Measurements from ENCODE around the gene CRY1. TPM values are rescaled to one million over a fixed set of nuclear protein-coding genes. Genes with fewer than 3 reads are reported as not detected.

Gene CRY1
- polyA plus RNA-seq, 2 of the 4 experiments (the other 2 are of a cell fraction): 15.8 to 26.1 TPM

- ATAC-seq (no peak), FAIRE-seq (no peak), DNase-seq (ENCODE audit: low read depth in 1 of 2, low spot score in 1 of 2) (no peak)
- 40% methylated on average over 3 of the region's 3 CpGs for WGBS (ENCODE audit: missing lambda C conversion rate)
- no peak overlapping the region for H3K27ac ChIP-seq
- TF ChIP-seq SREBF2 (IDR thresholded peaks at IDR 0.05): no peak
- no peak for TF ChIP-seq MAZ (IDR thresholded peaks at IDR 0.05; ENCODE audit: borderline replicate concordance, low read depth, low read length)
- no peak for TF ChIP-seq ESRRA (IDR thresholded peaks at IDR 0.05; ENCODE audit: borderline replicate concordance, low read length)
- no peak for TF ChIP-seq MYC (IDR thresholded peaks at IDR 0.05; ENCODE audit: borderline replicate concordance, low read length)
- no peak for TF ChIP-seq NPAS2 (CRISPR knock-in tag; IDR thresholded peaks at IDR 0.05; ENCODE audit: borderline replicate concordance)
- TF ChIP-seq E2F6 (IDR thresholded peaks at IDR 0.05; ENCODE audit: borderline replicate concordance, low read depth): no peak
- TF ChIP-seq CHD4 (IDR thresholded peaks at IDR 0.05; ENCODE audit: borderline replicate concordance): no peak
- TF ChIP-seq BCL3 (IDR thresholded peaks at IDR 0.05): no peak
- no peak for TF ChIP-seq PHF8 (IDR thresholded peaks at IDR 0.05; ENCODE audit: borderline replicate concordance, low read depth)
- TF ChIP-seq RNF2 (IDR thresholded peaks at IDR 0.05; ENCODE audit: borderline replicate concordance, low read depth): no peak
- no peak for TF ChIP-seq FOSL2 (IDR thresholded peaks at IDR 0.05)
- TF ChIP-seq FOSL2 (CRISPR knock-in tag; IDR thresholded peaks at IDR 0.05): no peak
- no peak for TF ChIP-seq RFX5 (IDR thresholded peaks at IDR 0.05)
- TF ChIP-seq KDM5A (IDR thresholded peaks at IDR 0.05): no peak
- TF ChIP-seq EHF (CRISPR knock-in tag; IDR thresholded peaks at IDR 0.05): no peak
- TF ChIP-seq USF2 (IDR thresholded peaks at IDR 0.05): no peak
- ChIA-PET POLR2A (no interaction called here), CTCF (interaction anchor here (1.7 to 15.9 kb wide), 3 partner anchors 9 to 488 kb away, joined by 6 to 419 read pairs (median 24); no protein-coding TSS in a partner anchor)
- H3K4me3 ChIP-seq: no peak overlapping the region
- no peaks in the 10 kb centered on the region for H3K9me3 ChIP-seq
- no peak overlapping the region for H3K4me2 ChIP-seq
- no peaks in the 10 kb centered on the region for H3K4me1 ChIP-seq
Observed at GRCh38 chr12:107122452-107122958, 29.2 kb upstream of the CRY1 start.

- TF ChIP-seq SREBF2 (IDR thresholded peaks at IDR 0.05) (no peak), FOXS1 (CRISPR knock-in tag; IDR thresholded peaks at IDR 0.05) (no peak)
- FAIRE-seq (no peak), DNase-seq (ENCODE audit: low read depth in 1 of 2, low spot score in 1 of 2) (no peak), ATAC-seq (no peak)
- H3K9me3 ChIP-seq: no peaks in the 10 kb centered on the region
- ChIA-PET CTCF (interaction anchor here (0.6 to 2.0 kb wide), 2 partner anchors 13 to 14 kb away, joined by 5 read pairs; no protein-coding TSS in a partner anchor), POLR2A (no interaction called here)
- WGBS (ENCODE audit: missing lambda C conversion rate): 79% methylated on average over 3 of the region's 3 CpGs
- no peak overlapping the region for H3K27ac ChIP-seq
- H3K4me2 ChIP-seq: no peak overlapping the region
- no peaks in the 10 kb centered on the region for H3K4me1 ChIP-seq
- H3K4me3 ChIP-seq: no peak overlapping the region
Observed at GRCh38 chr12:107119091-107119490, 25.7 kb upstream of the CRY1 start.

- Histone ChIP-seq H3K27ac (no peak overlapping the region), H3K4me3 (no peak overlapping the region), H3K4me1 (no peaks in the 10 kb centered on the region), H3K4me2 (no peak overlapping the region), H3K9me3 (no peaks in the 10 kb centered on the region)
- DNase-seq (ENCODE audit: low read depth in 1 of 2, low spot score in 1 of 2): no peak
- POLR2A ChIA-PET: no interaction called here
- ATAC-seq: no peak
- FAIRE-seq: no peak
- 56% methylated on average over 4 of the region's 4 CpGs for WGBS (ENCODE audit: missing lambda C conversion rate)
- CTCF ChIA-PET: interaction anchor here (0.6 to 2.0 kb wide), 2 partner anchors 13 kb away, joined by 5 read pairs; no protein-coding TSS in a partner anchor
- TF ChIP-seq TFCP2L1 (CRISPR knock-in tag; IDR thresholded peaks at IDR 0.05) (no peak), NPAS2 (CRISPR knock-in tag; IDR thresholded peaks at IDR 0.05; ENCODE audit: borderline replicate concordance) (no peak), NR3C1 (IDR thresholded peaks at IDR 0.05) (no peak), GATA3 (IDR thresholded peaks at IDR 0.05; ENCODE audit: borderline replicate concordance) (no peak), ESRRA (IDR thresholded peaks at IDR 0.05; ENCODE audit: borderline replicate concordance, low read length) (no peak), MAX (IDR thresholded peaks at IDR 0.05) (no peak), FOXS1 (CRISPR knock-in tag; IDR thresholded peaks at IDR 0.05) (no peak), RNF2 (IDR thresholded peaks at IDR 0.05; ENCODE audit: borderline replicate concordance, low read depth) (no peak), BHLHE40 (IDR thresholded peaks at IDR 0.05; ENCODE audit: low read depth, low read length) (no peak), REST (IDR thresholded peaks at IDR 0.05) (no peak), JUNB (IDR thresholded peaks at IDR 0.05) (no peak), CHD2 (IDR thresholded peaks at IDR 0.05; ENCODE audit: low read length, partially characterized antibody) (no peak), HOXB5 (CRISPR knock-in tag; IDR thresholded peaks at IDR 0.05) (no peak), ZNF302 (CRISPR knock-in tag; IDR thresholded peaks at IDR 0.05) (no peak), PHF8 (IDR thresholded peaks at IDR 0.05; ENCODE audit: borderline replicate concordance, low read depth) (no peak), TP53 (CRISPR knock-in tag; IDR thresholded peaks at IDR 0.05) (no peak), KDM1A (IDR thresholded peaks at IDR 0.05; ENCODE audit: low read depth) (no peak)
Observed at GRCh38 chr12:107118624-107119023, 25.3 kb upstream of the CRY1 start.
